Vein endothelial cell (primary cell): ENCODE results near the gene TRAPPC4. TPM values are rescaled to one million over a fixed set of nuclear protein-coding genes. Genes with fewer than 3 reads are reported as not detected.

Experiments
- small RNA-seq: library from RNA; depleted of rRNA; stranded (forward); fragments of <200 nt; gene quantifications from one replicate; pipeline ENCODE3, GENCODE V24; 2012
- total RNA-seq: library from RNA; depleted of rRNA; stranded (reverse); fragments of >200 nt; gene quantifications from 2 replicates; pipeline ENCODE4 v1.2.3, GENCODE V29; 2012

TRAPPC4 gene, protein sequence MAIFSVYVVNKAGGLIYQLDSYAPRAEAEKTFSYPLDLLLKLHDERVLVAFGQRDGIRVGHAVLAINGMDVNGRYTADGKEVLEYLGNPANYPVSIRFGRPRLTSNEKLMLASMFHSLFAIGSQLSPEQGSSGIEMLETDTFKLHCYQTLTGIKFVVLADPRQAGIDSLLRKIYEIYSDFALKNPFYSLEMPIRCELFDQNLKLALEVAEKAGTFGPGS
- 54.2 and 66.2 TPM in 2 replicates for total RNA-seq

DNA sequence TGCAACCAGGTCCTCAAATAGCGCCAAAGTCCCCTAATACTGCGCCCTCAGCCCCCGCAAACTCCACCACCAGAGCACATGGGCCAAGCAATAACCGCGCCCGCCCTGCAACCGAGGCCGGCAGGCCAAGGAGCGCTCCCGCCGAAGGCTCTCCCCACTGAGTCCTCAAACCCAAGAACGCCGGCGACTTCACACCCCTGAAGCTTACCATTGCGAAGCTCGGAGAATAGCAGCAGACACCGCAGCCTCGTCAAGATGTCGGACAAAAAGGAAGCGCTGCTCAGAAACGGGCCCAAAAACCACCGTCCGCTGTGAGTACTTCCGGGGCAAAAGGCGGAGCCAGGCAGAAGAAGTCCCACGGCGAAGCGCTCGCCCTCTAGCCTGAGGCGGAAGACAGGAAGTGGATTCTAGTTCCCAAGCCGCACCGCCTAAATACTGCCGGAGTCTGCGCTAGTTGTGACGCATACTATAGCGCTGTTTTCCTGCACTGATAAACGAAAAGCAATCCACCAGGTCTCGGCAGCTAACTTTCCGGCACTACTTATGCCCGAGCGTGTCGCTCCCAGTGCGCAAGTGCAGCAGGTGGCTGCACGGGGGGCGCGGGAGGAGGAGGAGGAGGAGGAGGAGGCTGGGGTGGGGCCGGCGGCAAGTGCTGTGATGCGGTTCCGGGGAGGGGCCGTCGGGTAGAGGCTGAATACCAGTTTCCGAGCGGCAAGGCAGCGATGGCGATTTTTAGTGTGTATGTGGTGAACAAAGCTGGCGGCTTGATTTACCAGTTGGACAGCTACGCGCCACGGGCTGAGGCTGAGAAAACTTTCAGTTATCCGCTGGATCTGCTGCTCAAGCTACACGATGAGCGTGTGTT lies at the start of gene TRAPPC4, which contains the start of gene RPS25:
Gene TRAPPC4, plus strand, starts transcription at position 693 of the 865 bp plus-strand sequence. Its CDS starts 30 bp downstream, at position 723.
Gene RPS25, minus strand, starts transcription at position 270 of the 865 bp plus-strand sequence. Its CDS starts 59 bp downstream, at position 211.

DNA sequence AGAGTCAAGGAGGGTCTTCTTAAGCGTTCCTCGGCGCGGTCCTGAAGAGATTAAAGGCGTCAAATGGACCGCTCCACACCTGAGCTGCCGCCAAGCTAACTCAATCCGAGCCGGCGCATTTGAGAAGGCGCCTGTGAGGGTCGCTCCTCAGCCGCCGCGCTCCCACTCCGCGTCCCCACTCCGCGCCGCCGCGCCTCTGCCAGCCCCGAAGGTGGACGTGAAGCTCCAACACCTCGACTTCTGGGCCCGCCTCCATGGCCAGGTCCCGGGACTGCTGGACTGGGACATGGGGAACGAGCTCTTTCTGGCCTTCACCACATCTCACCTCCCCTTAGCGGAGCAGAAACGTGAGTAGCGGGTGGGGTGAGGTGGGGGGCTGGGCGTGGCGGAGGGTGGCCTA lies 46.9 kb upstream of the TRAPPC4 start, which contains the start of gene FOXR1:
Gene FOXR1, plus strand, starts transcription at position 116 of the 400 bp plus-strand sequence. Its CDS starts 171 bp downstream, at position 287.

DNA sequence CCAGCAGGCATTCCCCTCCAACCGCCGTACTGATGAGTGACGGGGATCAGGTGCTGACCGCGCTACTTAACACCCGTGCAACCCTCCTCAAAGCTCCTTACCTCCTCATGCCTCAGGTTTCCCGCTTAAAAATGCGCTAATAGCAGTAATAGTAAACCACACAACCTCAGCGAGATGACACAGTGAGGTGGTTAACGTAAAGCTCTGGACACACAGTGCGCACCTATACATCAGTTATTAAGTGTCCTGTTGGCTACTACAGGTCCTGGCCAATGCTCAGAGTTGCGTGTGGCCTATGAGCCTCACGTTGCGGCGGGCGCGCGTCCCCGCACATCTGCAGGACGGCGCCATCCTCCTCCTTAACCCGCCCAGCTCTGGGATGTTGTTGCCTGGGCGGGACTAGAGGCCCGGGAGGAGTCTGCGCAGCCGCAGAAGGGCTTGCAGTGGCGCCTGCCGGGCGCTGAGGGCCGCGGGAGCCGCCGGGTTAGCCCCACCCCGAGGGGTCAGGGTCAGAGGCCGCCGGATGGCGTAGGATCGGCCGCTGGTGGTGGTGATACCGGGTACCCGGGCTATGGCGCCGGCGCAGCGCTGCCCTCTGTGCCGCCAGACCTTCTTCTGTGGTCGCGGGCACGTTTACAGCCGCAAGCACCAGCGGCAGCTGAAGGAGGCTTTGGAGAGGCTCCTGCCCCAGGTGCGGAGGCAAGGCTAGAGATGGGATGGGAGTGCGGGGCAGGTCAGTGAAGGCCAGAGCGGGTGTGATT lies 20.8 kb upstream of the TRAPPC4 start, which contains the start of gene CENATAC:
Gene CENATAC, plus strand, starts transcription at position 512 of the 761 bp plus-strand sequence. Its CDS starts 60 bp downstream, at position 572.

DNA sequence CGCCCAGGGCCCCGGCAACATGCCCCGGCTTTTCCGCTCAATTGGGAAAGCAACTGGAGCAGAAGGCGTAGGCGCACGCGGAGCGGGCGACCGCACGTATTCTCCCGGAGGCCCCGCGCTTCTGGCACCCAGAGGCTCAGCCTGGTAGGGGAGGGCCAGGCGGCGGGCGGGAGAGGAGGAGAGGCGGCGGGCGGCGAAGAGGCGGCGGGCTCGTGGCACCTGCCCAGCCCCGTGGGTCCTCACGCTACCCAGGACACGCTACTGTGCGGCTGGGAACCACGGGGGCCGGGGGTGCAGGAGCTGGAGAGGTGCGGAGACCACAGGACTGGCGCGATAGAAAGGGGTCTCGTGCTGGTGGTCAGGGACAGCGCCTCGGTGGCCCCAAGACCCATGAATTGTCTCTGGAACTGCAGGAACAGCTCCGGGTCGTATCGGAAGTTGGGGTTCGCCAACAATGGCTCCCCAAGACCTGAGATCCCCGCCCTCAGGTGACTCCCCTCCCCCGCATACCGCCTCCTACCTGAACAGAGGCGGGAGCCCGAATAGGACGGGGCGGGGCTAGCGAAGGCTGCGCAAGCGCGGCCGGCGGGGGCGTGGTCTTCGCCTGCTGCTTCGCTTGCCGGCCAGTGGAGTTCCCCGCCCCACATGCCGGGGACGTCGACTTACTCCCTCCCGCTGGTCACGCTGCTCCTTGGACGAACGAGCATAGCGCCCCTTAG lies 11.9 kb downstream of the TRAPPC4 start, which contains the start of gene SLC37A4:
Gene SLC37A4, minus strand, starts transcription at position 549 of the 719 bp plus-strand sequence.

DNA sequence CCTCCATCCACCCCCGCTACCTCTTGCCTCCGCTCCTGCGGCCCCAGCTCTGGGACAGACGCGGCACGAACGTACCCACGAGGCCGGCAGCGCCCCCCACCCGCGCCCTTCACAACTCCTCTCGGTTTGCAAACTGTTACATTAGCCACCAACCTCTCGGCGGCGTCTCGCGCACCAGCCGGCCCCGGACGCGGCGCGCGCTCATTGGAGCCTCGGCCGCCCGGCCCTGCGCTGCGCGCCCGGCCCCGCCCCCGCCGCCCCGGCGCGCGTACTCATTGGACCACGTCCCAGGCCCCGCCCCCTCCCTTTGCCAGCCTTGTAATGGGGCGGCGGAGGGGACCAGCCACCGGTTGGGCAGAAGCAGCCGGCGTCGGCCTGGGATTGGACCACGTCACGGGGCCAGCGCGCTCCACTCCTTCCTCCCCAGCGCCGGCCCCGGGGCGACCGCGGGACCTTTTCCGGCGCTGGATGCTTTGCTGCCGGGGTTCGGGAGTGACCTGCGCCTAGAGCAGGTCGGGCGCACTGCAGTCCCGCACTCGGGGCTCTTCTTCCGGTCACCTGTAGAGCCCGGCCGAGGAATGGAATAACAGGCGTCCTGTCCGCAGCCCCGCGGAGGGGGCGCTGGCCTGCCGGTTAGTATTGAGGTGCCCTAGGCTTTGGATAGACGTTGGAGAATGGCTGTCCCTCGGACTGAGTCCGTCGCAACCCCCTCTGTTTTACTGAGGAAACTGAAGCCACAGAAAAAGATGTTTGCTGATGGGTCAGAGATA lies 38.6 kb downstream of the TRAPPC4 start, which contains the start of gene HYOU1:
Gene HYOU1, minus strand, starts transcription at position 206 of the 770 bp plus-strand sequence. CDS start 1,045 bp downstream, outside the sequence.

DNA sequence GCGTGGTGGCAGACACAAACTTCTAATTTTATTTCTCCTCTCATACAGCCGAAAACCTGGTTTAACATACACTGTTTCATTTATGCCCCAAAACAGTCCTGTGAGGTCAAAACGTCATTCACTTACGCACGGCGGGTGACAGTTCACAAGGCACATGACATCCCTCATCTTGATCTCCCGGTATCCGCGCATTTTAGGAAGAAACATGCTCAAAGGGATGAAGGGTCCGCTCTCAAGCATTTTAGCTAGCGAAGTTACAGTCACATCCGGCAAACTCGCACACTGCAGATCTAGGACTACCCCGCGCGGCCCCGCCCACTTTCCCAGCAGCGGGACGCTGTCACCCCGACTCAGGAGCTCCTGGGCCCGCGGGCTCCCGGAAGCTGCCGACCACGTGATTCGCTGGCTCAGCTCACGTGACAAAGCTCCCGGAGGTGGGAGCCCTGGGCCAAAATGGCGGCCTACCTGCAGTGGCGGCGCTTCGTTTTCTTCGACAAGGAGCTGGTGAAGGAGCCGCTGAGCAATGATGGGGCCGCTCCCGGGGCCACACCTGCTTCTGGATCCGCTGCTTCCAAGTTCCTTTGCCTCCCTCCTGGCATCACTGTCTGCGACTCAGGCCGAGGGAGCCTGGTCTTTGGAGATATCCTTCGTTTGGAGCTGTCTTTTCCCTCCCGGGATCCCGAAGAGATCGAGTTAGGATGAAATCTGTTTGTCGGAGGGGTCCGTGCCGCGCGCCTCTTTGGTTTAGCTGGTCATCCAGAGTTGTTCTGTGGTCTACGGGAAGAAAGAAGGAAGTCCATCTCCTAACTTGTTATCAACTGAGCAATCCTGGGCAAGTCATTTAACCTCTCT lies 49.0 kb downstream of the TRAPPC4 start, which contains the start of gene VPS11:
Gene VPS11, plus strand, starts transcription at position 448 of the 852 bp plus-strand sequence. Its CDS starts 6 bp downstream, at position 454.

Small RNA genes lying within 50 kb of the gene (small RNA-seq; reads per million reads assigned to genes)
- gene AP003392.2 (0.08 reads per million), gene RF00017 (not detected), gene RF00019 (not detected)

Other genes starting within 250 kb of the TRAPPC4 start
- 150 and 202 TPM in 2 replicates for gene DDX6, start 227.6 kb upstream of the TRAPPC4 start, total RNA-seq
- not detected in 2 replicates for gene CXCR5, start 134.9 kb upstream of the TRAPPC4 start, total RNA-seq
- gene BCL9L, start 92.8 kb upstream of the TRAPPC4 start, total RNA-seq: 13.9 and 22.9 TPM in 2 replicates
- not detected in 2 replicates for gene UPK2, start 62.5 kb upstream of the TRAPPC4 start, total RNA-seq
- not detected in 2 replicates for gene FOXR1, start 47.0 kb upstream of the TRAPPC4 start, total RNA-seq
- gene CENATAC, start 20.6 kb upstream of the TRAPPC4 start, total RNA-seq: 24.2 and 27.2 TPM in 2 replicates
- 1,172 and 2,215 TPM in 2 replicates for gene RPS25, start 423 bp upstream of the TRAPPC4 start, total RNA-seq
- gene SLC37A4, start 12.1 kb downstream of the TRAPPC4 start, total RNA-seq: 17.7 and 27.4 TPM in 2 replicates
- 230 and 263 TPM in 2 replicates for gene HYOU1, start 38.4 kb downstream of the TRAPPC4 start, total RNA-seq
- 25.5 and 32.3 TPM in 2 replicates for gene VPS11, start 49.1 kb downstream of the TRAPPC4 start, total RNA-seq
- 6.9 and 7.3 TPM in 2 replicates for gene HMBS, start 66.1 kb downstream of the TRAPPC4 start, total RNA-seq
- gene DPAGT1, start 83.1 kb downstream of the TRAPPC4 start, total RNA-seq: 27.2 and 34.9 TPM in 2 replicates
- 4.6 and 6.2 TPM in 2 replicates for gene C2CD2L, start 88.6 kb downstream of the TRAPPC4 start, total RNA-seq
- gene HINFP, start 102.8 kb downstream of the TRAPPC4 start, total RNA-seq: 24.4 and 24.5 TPM in 2 replicates
- gene ABCG4, start 130.3 kb downstream of the TRAPPC4 start, total RNA-seq: 0.33 and 1.1 TPM in 2 replicates
- 17.5 and 22.5 TPM in 2 replicates for gene NLRX1, start 150.0 kb downstream of the TRAPPC4 start, total RNA-seq
- gene NHERF4, start 166.7 kb downstream of the TRAPPC4 start, total RNA-seq: not detected in 2 replicates
- gene CBL, start 187.6 kb downstream of the TRAPPC4 start, total RNA-seq: 23.2 and 33.1 TPM in 2 replicates